OCI-LY7 (cell line): ENCODE data around the gene PPP4R2. TPM values are rescaled to one million over a fixed set of nuclear protein-coding genes. Genes with fewer than 3 reads are reported as not detected.

ENCODE experiments used
- BruUV-seq: library from RNA; stranded (reverse); fragments of 400-500 nt; replicated peaks from 2 replicates; lab custom pipeline; 2021; lab: Mats Ljungman, UMichigan
- CTCF ChIA-PET: fragments of 300-600 bp; sonication (Branson Sonifier 250); formaldehyde crosslinking; loops from one replicate; lab custom pipeline; 2022; ENCODE audit warnings: antibody characterized with exemption; ENCODE audit not compliant: unreplicated experiment; lab: Charles Lee
- POLR2A ChIA-PET: fragments of 300-600 bp; sonication (Branson Sonifier 250); formaldehyde crosslinking; loops from one replicate; lab custom pipeline; 2022; ENCODE audit warnings: antibody characterized with exemption; lab: Charles Lee
- DNase-seq: peaks from one replicate; pipeline ENCODE4 v3.0.0-alpha.2; 2015; ENCODE audit warnings: low spot score
- H2AFZ ChIP-seq: fragments of 200-600 bp; sonication (generic), shearing (Covaris generic); 2 replicates; pipeline ENCODE4 v1.6.1; 2014; ENCODE audit warnings: mild to moderate bottlenecking, antibody characterized with exemption, low read length, moderate library complexity
- H3K27ac ChIP-seq: fragments of 200-600 bp; sonication (generic); 2 replicates; pipeline ENCODE4 v1.5.1; 2014; ENCODE audit warnings: mixed run types, low read depth, mild to moderate bottlenecking, moderate library complexity, low read length, inconsistent platforms; ENCODE audit not compliant: poor library complexity, severe bottlenecking
- H3K36me3 ChIP-seq: fragments of 200-600 bp; sonication (generic); 2 replicates; pipeline ENCODE4 v1.6.1; 2014; ENCODE audit warnings: mild to moderate bottlenecking, antibody characterized with exemption, low read length, moderate library complexity, mixed read lengths; ENCODE audit not compliant: insufficient read depth
- H3K4me1 ChIP-seq: fragments of 200-600 bp; sonication (generic); 2 replicates; pipeline ENCODE4 v1.5.1; 2014; ENCODE audit warnings: mild to moderate bottlenecking, low read length; ENCODE audit not compliant: insufficient read depth, poor library complexity, severe bottlenecking
- H3K4me2 ChIP-seq: fragments of 200-600 bp; sonication (generic); 2 replicates; pipeline ENCODE4 v1.6.1; 2014; ENCODE audit warnings: mild to moderate bottlenecking, low read length
- H3K4me3 ChIP-seq: fragments of 200-600 bp; sonication (generic); 2 replicates; pipeline ENCODE4 v1.5.1; 2014; ENCODE audit warnings: mild to moderate bottlenecking, low read depth, low read length; ENCODE audit not compliant: poor library complexity, severe bottlenecking
- H3K79me2 ChIP-seq: fragments of 200-600 bp; sonication (generic); 2 replicates; pipeline ENCODE4 v1.6.1; 2016; ENCODE audit warnings: low read depth, mild to moderate bottlenecking, low read length, moderate library complexity, mixed read lengths; ENCODE audit not compliant: insufficient read depth
- H3K9me2 ChIP-seq: fragments of 200-600 bp; sonication (generic); 2 replicates; pipeline ENCODE4 v1.6.1; 2016; ENCODE audit warnings: mild to moderate bottlenecking, low read length, mixed read lengths; ENCODE audit not compliant: insufficient read depth
- H3K9me3 ChIP-seq: fragments of 200-600 bp; sonication (generic); 2 replicates; pipeline ENCODE4 v1.6.1; 2014; ENCODE audit warnings: mild to moderate bottlenecking, mixed run types, low read length, mixed read lengths
- H4K20me1 ChIP-seq: fragments of 200-600 bp; sonication (generic); 2 replicates; pipeline ENCODE4 v1.6.1; 2014; ENCODE audit warnings: mild to moderate bottlenecking, antibody characterized with exemption, low read length, moderate library complexity, mixed read lengths; ENCODE audit not compliant: insufficient read depth
- EZH2phosphoT487 ChIP-seq: fragments of 200-600 bp; sonication (generic); IDR thresholded peaks from 2 replicates; pipeline ENCODE4 v1.6.1; 2018; ENCODE audit warnings: low read depth, borderline replicate concordance, mild to moderate bottlenecking, mixed run types, antibody characterized with exemption, low read length, moderate library complexity, mixed read lengths
- intact Hi-C: fragments of 100-400 bp; cut with micrococcal nuclease; formaldehyde crosslinking; loops from one replicate; pipeline ENCODE4 v1.10.0; 2022; ENCODE audit not compliant: unreplicated experiment
- total RNA-seq, 2 experiments: library from RNA; depleted of rRNA in 1 of 2; stranded (reverse); fragments of >200 nt in 1 of 2; shearing (Covaris generic) in 1 of 2; gene quantifications; 2 replicates each; pipeline ENCODE4 v1.2.3, GENCODE V29; 2014 to 2022
- TF ChIP-seq, protein P1 (sequence below): fragments of 200-600 bp; sonication (generic); conservative IDR thresholded peaks from 2 replicates; pipeline ENCODE4 v1.5.1; 2014; ENCODE audit warnings: mild to moderate bottlenecking, antibody characterized with exemption, low read length, moderate library complexity, mixed read lengths

The PPP4R2 gene
- total RNA-seq, 2 experiments from 2014 or later: 52.0 to 99.5 TPM

GRCh38 chr3:72995337-72995736 is 1.3 kb upstream of the PPP4R2 start:
- no TSS peak for BruUV-seq
- TF ChIP-seq, protein P1, sequence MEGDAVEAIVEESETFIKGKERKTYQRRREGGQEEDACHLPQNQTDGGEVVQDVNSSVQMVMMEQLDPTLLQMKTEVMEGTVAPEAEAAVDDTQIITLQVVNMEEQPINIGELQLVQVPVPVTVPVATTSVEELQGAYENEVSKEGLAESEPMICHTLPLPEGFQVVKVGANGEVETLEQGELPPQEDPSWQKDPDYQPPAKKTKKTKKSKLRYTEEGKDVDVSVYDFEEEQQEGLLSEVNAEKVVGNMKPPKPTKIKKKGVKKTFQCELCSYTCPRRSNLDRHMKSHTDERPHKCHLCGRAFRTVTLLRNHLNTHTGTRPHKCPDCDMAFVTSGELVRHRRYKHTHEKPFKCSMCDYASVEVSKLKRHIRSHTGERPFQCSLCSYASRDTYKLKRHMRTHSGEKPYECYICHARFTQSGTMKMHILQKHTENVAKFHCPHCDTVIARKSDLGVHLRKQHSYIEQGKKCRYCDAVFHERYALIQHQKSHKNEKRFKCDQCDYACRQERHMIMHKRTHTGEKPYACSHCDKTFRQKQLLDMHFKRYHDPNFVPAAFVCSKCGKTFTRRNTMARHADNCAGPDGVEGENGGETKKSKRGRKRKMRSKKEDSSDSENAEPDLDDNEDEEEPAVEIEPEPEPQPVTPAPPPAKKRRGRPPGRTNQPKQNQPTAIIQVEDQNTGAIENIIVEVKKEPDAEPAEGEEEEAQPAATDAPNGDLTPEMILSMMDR: no peak
- no peak for TF ChIP-seq EZH2phosphoT487
- Histone ChIP-seq H3K4me3 (no peak overlapping the region), H4K20me1 (peaks cover 25% of the 10 kb centered on the region), H3K9me2 (no peaks in the 10 kb centered on the region), H3K36me3 (peaks cover 25% of the 10 kb centered on the region), H3K4me1 (peaks cover 30% of the 10 kb centered on the region), H3K79me2 (peaks cover 34% of the 10 kb centered on the region), H3K9me3 (no peaks in the 10 kb centered on the region), H3K4me2 (no peak overlapping the region), H3K27ac (no peak overlapping the region), H2AFZ (no peak overlapping the region)
- ChIA-PET CTCF (no interaction called here), POLR2A (interaction anchor here (0.7 to 2.1 kb wide), 4 partner anchors 12 to 26 kb away, joined by 3 to 8 read pairs (median 6); no protein-coding TSS in a partner anchor)
- DNase-seq: no peak
- intact Hi-C loops: loop anchor here (5.0 to 10.0 kb wide), 3 partner anchors 62 to 1333 kb away; no protein-coding TSS in a partner anchor

DNA sequence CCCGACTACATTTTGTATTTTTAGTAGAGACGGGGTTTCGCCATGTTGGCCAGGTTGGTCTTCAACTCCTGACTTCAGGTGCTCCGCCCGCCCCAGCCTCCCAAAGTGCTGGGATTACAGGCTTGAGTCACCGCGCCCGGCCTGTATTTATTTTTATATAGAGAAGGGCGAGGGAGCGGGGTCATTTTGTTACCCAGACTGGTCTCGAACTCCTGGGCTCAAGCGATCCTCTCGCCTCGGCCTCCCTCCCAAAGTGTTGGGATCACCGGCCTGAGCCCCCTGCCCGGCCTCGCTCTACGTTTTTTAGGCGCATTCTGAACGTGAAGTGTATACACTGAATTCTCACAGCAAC is 514 bp upstream of the PPP4R2 start:
- BruUV-seq: no TSS peak
- ChIA-PET POLR2A (interaction anchor here (0.7 to 2.1 kb wide), 6 partner anchors 11 to 35 kb away, joined by 5 to 8 read pairs (median 6); no protein-coding TSS in a partner anchor), CTCF (no interaction called here)
- H3K79me2 ChIP-seq: peaks cover 42% of the 10 kb centered on the region
- intact Hi-C loops: loop anchor here (2.0 to 10.0 kb wide), 4 partner anchors 61 to 1334 kb away; partner anchors contain the start of gene SHQ1
- H3K9me3 ChIP-seq: no peaks in the 10 kb centered on the region
- H2AFZ ChIP-seq: peak overlapping the region; percentile 100
- peaks cover 36% of the 10 kb centered on the region for H3K4me1 ChIP-seq
- H3K4me2 ChIP-seq: peak overlapping the region; percentile 82
- H3K4me3 ChIP-seq: peak overlapping the region; percentile 93
- DNase-seq: no peak
- peak overlapping the region; percentile 74 for H3K27ac ChIP-seq
- no peak for TF ChIP-seq EZH2phosphoT487
- TF ChIP-seq, protein P1: no peak
- no peaks in the 10 kb centered on the region for H3K9me2 ChIP-seq
- peaks cover 27% of the 10 kb centered on the region for H4K20me1 ChIP-seq
- H3K36me3 ChIP-seq: peaks cover 33% of the 10 kb centered on the region

DNA sequence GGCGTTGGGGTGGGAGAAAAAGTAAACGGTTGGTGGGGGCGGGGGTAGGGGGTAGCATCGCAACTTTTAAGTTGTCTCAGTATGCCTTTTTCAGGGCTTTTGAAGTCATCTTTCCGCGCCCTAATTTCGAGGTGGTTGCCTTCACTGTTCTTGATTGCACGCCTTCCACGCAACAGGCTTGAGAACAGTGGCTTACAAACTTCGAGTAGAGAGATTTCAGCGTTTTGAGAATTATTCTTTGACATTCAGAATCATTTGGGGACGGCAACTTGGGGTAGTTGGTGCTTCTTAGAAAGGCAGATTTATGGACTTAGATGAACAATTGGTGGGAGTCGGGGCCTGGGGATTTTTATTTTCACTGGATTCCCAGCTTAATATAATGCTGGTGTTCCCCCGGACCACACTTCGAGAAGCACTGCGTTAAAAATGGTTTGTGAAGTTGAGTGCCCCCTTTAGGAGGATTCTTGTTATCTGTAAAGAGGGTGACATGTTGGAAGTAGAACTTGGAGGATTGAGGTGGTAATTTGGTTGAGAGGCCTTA is 880 bp downstream of the PPP4R2 start:
- Histone ChIP-seq H3K36me3 (peaks cover 46% of the 10 kb centered on the region), H3K9me2 (no peaks in the 10 kb centered on the region), H4K20me1 (peaks cover 33% of the 10 kb centered on the region), H3K4me1 (peaks cover 36% of the 10 kb centered on the region), H3K79me2 (peaks cover 56% of the 10 kb centered on the region), H3K27ac (peak overlapping the region; percentile 74), H3K9me3 (no peaks in the 10 kb centered on the region), H2AFZ (peak overlapping the region; percentile 42; the same call in 1 of the 2 replicates), H3K4me2 (peak overlapping the region; percentile 87), H3K4me3 (peak overlapping the region; percentile 93)
- intact Hi-C loops: loop anchor here (1.0 to 10.0 kb wide), 5 partner anchors 58 to 1335 kb away; partner anchors contain the start of gene SHQ1
- no peak for TF ChIP-seq EZH2phosphoT487
- TF ChIP-seq, protein P1: peak; percentile 88
- CTCF ChIA-PET: interaction anchor here (0.6 kb wide), 1 partner anchor 59 kb away, joined by 3 read pairs; no protein-coding TSS in a partner anchor
- peak; percentile 68 for DNase-seq
- POLR2A ChIA-PET: interaction anchor here (1.0 to 2.1 kb wide), 5 partner anchors 12 to 41 kb away, joined by 3 to 9 read pairs (median 5); no protein-coding TSS in a partner anchor
- no TSS peak for BruUV-seq
